ENCODE measurements around the gene DCC.

DCC gene

GRCh38 chr18:52343731-52344340 lies 3.8 kb downstream of the DCC start:
- H4K20me1 ChIP-seq (ENCODE audit: insufficient read depth, low read length), result no peaks in the 10 kb centered on the region
- H3K4me2 ChIP-seq (ENCODE audit: low read depth, low read length), result no peak overlapping the region
- no peaks in the 10 kb centered on the region for H3K27me3 ChIP-seq (replicated peaks; ENCODE audit: insufficient read depth, low read length)
- H3K79me2 ChIP-seq (ENCODE audit: low read length), result no peaks in the 10 kb centered on the region
- H3K9me2 ChIP-seq (replicated peaks; ENCODE audit: insufficient read depth, low read length), result no peaks in the 10 kb centered on the region
- H3K4me3 ChIP-seq (ENCODE audit: low read length), result no peak overlapping the region
- no peaks in the 10 kb centered on the region for H3K9me3 ChIP-seq (replicated peaks; ENCODE audit: insufficient read depth, low read length)
- no peaks in the 10 kb centered on the region for H3F3A ChIP-seq (ENCODE audit: insufficient read depth, low read length)
- H3K4me1 ChIP-seq (ENCODE audit: low read length), result no peaks in the 10 kb centered on the region
- TF ChIP-seq CTCF (IDR thresholded peaks at IDR 0.05; ENCODE audit: low read length), result no peak
- no peak for TF ChIP-seq EZH2 (optimal IDR thresholded peaks at IDR 0.05; ENCODE audit: low read depth, low read length)
- no peak for TF ChIP-seq EZH2phosphoT487 (IDR thresholded peaks at IDR 0.05; ENCODE audit: low read length)
- H3K36me3 ChIP-seq (replicated peaks; ENCODE audit: insufficient read depth, low read length), result no peaks in the 10 kb centered on the region
- no peak overlapping the region for H2AFZ ChIP-seq (ENCODE audit: low read length)
- H3K9ac ChIP-seq (ENCODE audit: low read length), result no peak overlapping the region
- no peak overlapping the region for H3K27ac ChIP-seq (ENCODE audit: low read length)
- no peak for DNase-seq

GRCh38 chr18:52344881-52345280 lies 4.9 kb downstream of the DCC start:
- H3K9me2 ChIP-seq (replicated peaks; ENCODE audit: insufficient read depth, low read length), result no peaks in the 10 kb centered on the region
- no peak overlapping the region for H2AFZ ChIP-seq (ENCODE audit: low read length)
- no peak for DNase-seq
- no peak overlapping the region for H3K4me3 ChIP-seq (ENCODE audit: low read length)
- no peaks in the 10 kb centered on the region for H4K20me1 ChIP-seq (ENCODE audit: insufficient read depth, low read length)
- no peaks in the 10 kb centered on the region for H3K36me3 ChIP-seq (replicated peaks; ENCODE audit: insufficient read depth, low read length)
- TF ChIP-seq EZH2phosphoT487 (IDR thresholded peaks at IDR 0.05; ENCODE audit: low read length), result no peak
- no peak for TF ChIP-seq EZH2 (optimal IDR thresholded peaks at IDR 0.05; ENCODE audit: low read depth, low read length)
- TF ChIP-seq CTCF (IDR thresholded peaks at IDR 0.05; ENCODE audit: low read length), result no peak
- no peak overlapping the region for H3K9ac ChIP-seq (ENCODE audit: low read length)
- H3F3A ChIP-seq (ENCODE audit: insufficient read depth, low read length), result no peaks in the 10 kb centered on the region
- no peaks in the 10 kb centered on the region for H3K4me1 ChIP-seq (ENCODE audit: low read length)
- no peaks in the 10 kb centered on the region for H3K9me3 ChIP-seq (replicated peaks; ENCODE audit: insufficient read depth, low read length)
- no peaks in the 10 kb centered on the region for H3K79me2 ChIP-seq (ENCODE audit: low read length)
- no peak overlapping the region for H3K27ac ChIP-seq (ENCODE audit: low read length)
- H3K4me2 ChIP-seq (ENCODE audit: low read depth, low read length), result no peak overlapping the region
- no peaks in the 10 kb centered on the region for H3K27me3 ChIP-seq (replicated peaks; ENCODE audit: insufficient read depth, low read length)

GRCh38 chr18:52345428-52345827 lies 5.4 kb downstream of the DCC start:
- no peaks in the 10 kb centered on the region for H3K36me3 ChIP-seq (replicated peaks; ENCODE audit: insufficient read depth, low read length)
- no peaks in the 10 kb centered on the region for H4K20me1 ChIP-seq (ENCODE audit: insufficient read depth, low read length)
- no peak for DNase-seq
- H2AFZ ChIP-seq (ENCODE audit: low read length), result no peak overlapping the region
- no peaks in the 10 kb centered on the region for H3K4me1 ChIP-seq (ENCODE audit: low read length)
- no peaks in the 10 kb centered on the region for H3K79me2 ChIP-seq (ENCODE audit: low read length)
- H3K4me3 ChIP-seq (ENCODE audit: low read length), result no peak overlapping the region
- H3K9ac ChIP-seq (ENCODE audit: low read length), result no peak overlapping the region
- no peak overlapping the region for H3K27ac ChIP-seq (ENCODE audit: low read length)
- no peak overlapping the region for H3K4me2 ChIP-seq (ENCODE audit: low read depth, low read length)
- H3K9me2 ChIP-seq (replicated peaks; ENCODE audit: insufficient read depth, low read length), result no peaks in the 10 kb centered on the region
- no peaks in the 10 kb centered on the region for H3K9me3 ChIP-seq (replicated peaks; ENCODE audit: insufficient read depth, low read length)
- H3F3A ChIP-seq (ENCODE audit: insufficient read depth, low read length), result no peaks in the 10 kb centered on the region
- TF ChIP-seq EZH2phosphoT487 (IDR thresholded peaks at IDR 0.05; ENCODE audit: low read length) (no peak), CTCF (IDR thresholded peaks at IDR 0.05; ENCODE audit: low read length) (no peak), EZH2 (optimal IDR thresholded peaks at IDR 0.05; ENCODE audit: low read depth, low read length) (no peak)
- H3K27me3 ChIP-seq (replicated peaks; ENCODE audit: insufficient read depth, low read length), result no peaks in the 10 kb centered on the region

Measured in MM.1S (cell line).